ENCODE data around the gene MYBPC3.

Gene MYBPC3

GRCh38 chr11:47342854-47343253, 9.6 kb downstream of the MYBPC3 start:
- no peak for TF ChIP-seq CTCF (IDR thresholded peaks at IDR 0.05; ENCODE audit: low read depth, low read length)
- no peak for TF ChIP-seq POLR2A (IDR thresholded peaks at IDR 0.05; ENCODE audit: extremely low read depth, insufficient read length)
- TF ChIP-seq MYC (IDR thresholded peaks at IDR 0.05; ENCODE audit: low read depth, low read length) = no peak
- TF ChIP-seq MAX (IDR thresholded peaks at IDR 0.05; ENCODE audit: low read depth, low read length) = no peak
- no peak overlapping the region for H3K4me3 ChIP-seq (ENCODE audit: low read depth, low read length)
- DNase-seq (ENCODE audit: low read depth) = no peak

- no peak for DNase-seq (ENCODE audit: low read depth)
- H3K4me3 ChIP-seq (ENCODE audit: low read depth, low read length) = no peak overlapping the region
- TF ChIP-seq MAX (IDR thresholded peaks at IDR 0.05; ENCODE audit: low read depth, low read length) (no peak), MYC (IDR thresholded peaks at IDR 0.05; ENCODE audit: low read depth, low read length) (no peak), CTCF (IDR thresholded peaks at IDR 0.05; ENCODE audit: low read depth, low read length) (no peak), POLR2A (IDR thresholded peaks at IDR 0.05; ENCODE audit: extremely low read depth, insufficient read length) (no peak)
These were observed 10.3 kb downstream of the MYBPC3 start for GRCh38 chr11:47342036-47342803.

GRCh38 chr11:47340980-47341775, 11.3 kb downstream of the MYBPC3 start:
- TF ChIP-seq MAX (IDR thresholded peaks at IDR 0.05; ENCODE audit: low read depth, low read length) (no peak), MYC (IDR thresholded peaks at IDR 0.05; ENCODE audit: low read depth, low read length) (no peak), POLR2A (IDR thresholded peaks at IDR 0.05; ENCODE audit: extremely low read depth, insufficient read length) (no peak), CTCF (IDR thresholded peaks at IDR 0.05; ENCODE audit: low read depth, low read length) (no peak)
- H3K4me3 ChIP-seq (ENCODE audit: low read depth, low read length) = no peak overlapping the region
- DNase-seq (ENCODE audit: low read depth) = no peak

- no peak for DNase-seq (ENCODE audit: low read depth)
- TF ChIP-seq MAX (IDR thresholded peaks at IDR 0.05; ENCODE audit: low read depth, low read length) = no peak
- TF ChIP-seq MYC (IDR thresholded peaks at IDR 0.05; ENCODE audit: low read depth, low read length) = no peak
- no peak for TF ChIP-seq CTCF (IDR thresholded peaks at IDR 0.05; ENCODE audit: low read depth, low read length)
- TF ChIP-seq POLR2A (IDR thresholded peaks at IDR 0.05; ENCODE audit: extremely low read depth, insufficient read length) = no peak
- H3K4me3 ChIP-seq (ENCODE audit: low read depth, low read length) = no peak overlapping the region
These were observed 12.5 kb downstream of the MYBPC3 start for GRCh38 chr11:47340010-47340409.

- DNase-seq (ENCODE audit: low read depth) = no peak
- TF ChIP-seq MAX (IDR thresholded peaks at IDR 0.05; ENCODE audit: low read depth, low read length) = no peak
- TF ChIP-seq POLR2A (IDR thresholded peaks at IDR 0.05; ENCODE audit: extremely low read depth, insufficient read length) = no peak
- no peak for TF ChIP-seq MYC (IDR thresholded peaks at IDR 0.05; ENCODE audit: low read depth, low read length)
- TF ChIP-seq CTCF (IDR thresholded peaks at IDR 0.05; ENCODE audit: low read depth, low read length) = no peak
- H3K4me3 ChIP-seq (ENCODE audit: low read depth, low read length) = no peak overlapping the region
These were observed 13.9 kb downstream of the MYBPC3 start for GRCh38 chr11:47338396-47339241.

All from NB4 (cell line).